PC-3 (cell line): ENCODE results near the gene ZNF841.

Experiments used
- CTCF ChIP-seq: fragments of 300-600 bp; sonication (generic); conservative IDR thresholded peaks from 2 replicates; pipeline ENCODE4 v1.5.1; 2017; ENCODE audit warnings: antibody characterized with exemption, low read depth, mild to moderate bottlenecking, low read length
- EZH2 ChIP-seq: fragments of 300-600 bp; sonication (generic); IDR thresholded peaks from one replicate; pipeline ENCODE4 v1.6.1; 2017; ENCODE audit warnings: antibody characterized with exemption, mild to moderate bottlenecking, low read length; ENCODE audit not compliant: unreplicated experiment

DNA sequence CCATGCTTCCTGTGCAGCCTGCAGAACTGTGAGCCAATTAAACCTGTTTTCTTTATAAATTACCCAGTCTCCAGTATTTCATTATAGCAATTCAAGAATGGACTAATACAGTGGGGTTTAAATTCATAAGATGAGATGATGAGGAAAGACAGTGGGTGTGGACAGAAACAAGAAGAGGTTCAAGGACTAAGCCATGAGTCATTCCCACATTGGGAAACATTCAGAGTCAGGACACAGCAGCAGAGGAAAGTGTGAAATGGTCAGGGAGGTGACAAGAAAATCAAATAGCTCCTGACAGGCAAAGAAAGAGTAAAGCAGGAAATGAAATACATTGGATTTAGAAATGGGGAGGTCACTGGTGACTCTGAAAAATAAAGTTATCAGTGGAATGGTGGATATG lies 9.1 kb downstream of the ZNF841 start:
- TF ChIP-seq CTCF (no peak), EZH2 (no peak)
